GM18861 (cell line): ENCODE measurements around the gene TRAPPC12.
A peak's percentile ranks its signal among the peaks of the same experiment; 100 is the strongest.
"Not testable (repeated sequence)": the region's sequence is repeated elsewhere in the genome, so short reads cannot be mapped to it uniquely, and the experiment has no call there.

ENCODE experiments used
- ATAC-seq: cut with Tn5 transposase; IDR thresholded peaks from one replicate; pipeline ENCODE4 v1.9.1; 2021; ENCODE audit not compliant: unreplicated experiment

The TRAPPC12 gene

DNA sequence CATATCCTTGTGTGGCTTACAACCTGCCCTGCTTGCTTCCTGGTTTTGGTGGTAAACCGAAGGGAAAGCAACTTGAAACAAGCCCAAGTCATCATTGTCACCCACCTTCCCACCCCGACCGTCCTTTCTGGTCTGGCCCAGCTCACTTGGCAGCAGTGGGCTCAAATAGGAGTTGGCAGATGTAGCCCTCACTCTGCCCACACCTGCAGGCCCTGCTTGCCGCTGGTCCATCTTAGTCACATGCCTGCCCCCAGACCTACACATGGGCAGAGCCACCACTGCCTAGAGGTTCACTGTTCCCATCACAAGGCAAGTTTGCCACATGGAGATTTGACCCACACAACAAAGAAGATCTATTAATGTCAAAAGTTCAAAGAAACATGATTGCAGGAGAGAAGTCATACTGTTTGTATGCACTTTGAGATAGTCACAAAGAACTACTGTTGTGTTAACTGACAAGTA, 11.2 kb upstream of the TRAPPC12 start:
- no peak for ATAC-seq

DNA sequence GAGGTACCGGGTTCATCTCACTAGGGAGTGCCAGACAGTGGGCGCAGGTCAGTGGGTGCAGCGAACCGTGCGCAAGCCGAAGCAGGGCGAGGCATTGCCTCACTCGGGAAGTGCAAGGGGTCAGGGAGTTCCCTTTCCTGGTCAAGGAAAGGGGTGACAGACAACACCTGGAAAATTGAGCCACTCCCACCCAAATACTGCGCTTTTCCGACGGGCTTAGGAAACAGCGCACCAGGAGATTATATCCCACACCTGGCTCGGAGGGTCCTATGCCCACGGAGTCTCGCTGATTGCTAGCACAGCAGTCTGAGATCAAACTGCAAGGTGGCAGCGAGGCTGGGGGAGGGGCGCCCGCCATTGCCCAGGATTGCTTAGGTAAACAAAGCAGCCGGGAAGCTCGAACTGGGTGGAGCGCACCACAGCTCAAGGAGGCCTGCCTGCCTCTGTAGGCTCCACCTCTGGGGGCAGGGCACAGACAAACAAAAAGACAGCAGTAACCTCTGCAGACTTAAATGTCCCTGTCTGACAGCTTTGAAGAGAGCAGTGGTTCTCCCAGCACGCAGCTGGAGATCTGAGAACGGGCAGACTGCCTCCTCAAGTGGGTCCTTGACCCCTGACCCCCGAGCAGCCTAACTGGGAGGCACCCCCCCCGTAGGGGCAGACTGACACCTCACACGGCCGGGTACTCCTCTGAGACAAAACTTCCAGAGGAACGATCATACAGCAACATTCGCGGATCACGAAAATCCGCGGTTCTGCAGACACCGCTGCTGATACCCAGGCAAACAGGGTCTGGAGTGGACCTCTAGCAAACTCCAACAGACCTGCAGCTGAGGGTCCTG, 9.9 kb upstream of the TRAPPC12 start:
- ATAC-seq = not testable (repeated sequence)

DNA sequence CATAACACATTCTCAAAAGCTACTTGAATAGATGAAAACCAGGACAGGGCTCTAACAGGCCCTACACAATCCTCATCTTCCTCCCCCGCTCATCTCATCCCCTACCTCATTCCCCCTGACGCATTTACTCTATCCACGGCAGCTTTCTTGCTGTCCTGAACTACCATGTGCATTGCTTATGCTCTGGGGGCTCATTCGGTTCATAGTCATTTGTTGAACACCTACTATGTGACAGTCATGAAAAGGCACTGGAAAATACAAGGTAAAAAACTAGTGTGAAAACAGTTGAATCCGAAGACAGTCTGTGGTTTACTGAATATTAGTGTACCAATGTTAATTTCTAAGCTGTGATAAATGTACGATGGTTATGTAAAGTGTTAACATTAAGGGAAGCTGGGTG, 2.7 kb upstream of the TRAPPC12 start:
- ATAC-seq = no peak

DNA sequence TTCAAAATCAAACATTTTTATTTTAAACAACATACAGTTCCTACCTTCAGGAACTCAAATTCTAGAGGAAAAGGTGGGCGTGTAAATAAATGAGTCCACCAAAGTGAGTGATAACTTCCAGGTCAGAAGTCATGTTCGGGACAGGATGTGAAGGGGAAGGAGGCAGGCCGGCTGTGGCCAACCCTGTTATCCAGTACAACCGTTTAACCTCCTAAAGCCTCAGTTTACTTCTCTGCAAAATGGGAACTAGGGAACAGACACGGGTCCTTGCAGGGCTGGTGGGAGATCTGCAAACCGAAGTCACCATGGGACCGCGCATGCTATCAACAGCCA, 2.2 kb upstream of the TRAPPC12 start:
- ATAC-seq = no peak

DNA sequence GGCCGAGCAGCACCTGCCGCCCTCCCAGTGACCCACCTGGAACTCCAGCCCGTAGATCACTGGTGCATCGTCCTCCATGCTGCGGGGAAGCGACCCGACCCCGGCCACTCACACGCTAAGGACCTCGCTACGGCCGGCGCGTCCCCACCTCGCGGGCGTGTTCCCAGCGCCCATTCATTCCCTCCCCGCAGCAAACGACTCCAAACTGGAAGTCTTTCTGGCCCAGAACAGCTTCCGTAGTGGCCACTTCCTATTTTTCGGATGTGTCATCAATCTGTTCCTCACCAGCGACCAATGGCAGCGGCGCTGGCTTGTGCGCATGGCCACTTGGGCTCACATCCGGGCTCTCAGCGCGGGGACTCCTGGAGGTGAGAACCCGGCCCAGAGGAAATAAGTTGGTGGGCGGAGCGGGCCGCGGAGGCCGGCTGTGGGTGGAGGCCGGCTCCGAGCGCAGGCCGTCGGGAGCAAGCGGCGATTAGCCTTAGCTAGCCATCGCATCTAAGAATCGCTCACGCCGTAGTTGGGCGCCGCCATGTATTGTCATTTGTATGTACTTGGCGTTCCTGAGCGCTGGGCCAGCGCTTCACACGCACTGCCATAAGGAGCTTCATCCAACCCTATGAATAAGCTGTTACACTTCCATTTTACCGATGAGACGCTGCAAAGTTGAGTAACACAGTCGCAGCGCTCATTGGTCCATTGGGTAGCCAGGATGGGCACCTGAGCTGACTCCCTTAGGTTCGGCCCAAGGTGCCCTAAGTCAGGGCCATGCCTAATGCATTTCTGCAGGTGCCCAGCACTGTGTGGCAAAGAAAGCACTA, 1.7 kb upstream of the TRAPPC12 start, which contains the start of gene EIPR1:
EIPR1 (minus strand) TSS at position 207 of the 821 bp plus-strand sequence; CDS start at position 78, 129 bp downstream.
- peak; percentile 81 for ATAC-seq

DNA sequence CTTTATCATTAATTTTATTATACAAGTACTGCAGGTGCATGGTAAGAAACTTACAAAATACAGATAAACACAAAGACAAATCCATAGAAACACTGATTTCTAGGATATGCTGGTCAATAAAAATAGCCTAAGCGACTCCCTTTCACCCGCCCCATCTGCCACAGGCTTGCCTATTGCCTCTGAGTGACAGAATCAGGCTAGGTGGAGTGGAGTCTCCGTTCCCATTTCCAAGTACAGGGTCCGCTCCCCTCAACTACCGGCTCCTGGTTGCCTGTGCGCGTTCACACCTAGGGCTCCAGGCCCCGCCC, 201 bp upstream of the TRAPPC12 start:
- ATAC-seq = no peak

DNA sequence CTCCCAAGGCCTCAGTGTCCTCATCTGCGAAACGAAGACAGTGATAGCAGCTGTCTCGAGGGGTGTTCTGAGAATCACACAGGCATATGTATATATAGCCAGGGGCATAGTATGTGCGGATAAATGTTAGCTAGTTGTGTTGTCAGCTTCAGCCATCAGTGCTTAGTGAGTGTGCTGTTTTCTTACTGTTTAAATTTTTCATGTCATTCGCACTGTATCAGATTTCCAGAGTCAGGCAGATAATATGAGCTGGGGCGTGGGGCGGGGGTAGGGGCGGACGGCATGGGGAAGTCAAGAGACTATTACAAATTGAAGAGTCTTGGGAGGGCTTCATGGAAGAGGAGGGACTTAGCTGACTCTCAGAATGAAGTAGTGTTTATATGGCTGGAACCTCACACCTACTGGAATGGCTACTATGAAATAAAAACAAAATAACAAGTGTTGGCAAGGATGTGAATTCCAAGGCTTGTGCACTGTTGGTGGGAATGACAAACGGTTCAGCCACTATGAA, 7.0 kb downstream of the TRAPPC12 start:
- ATAC-seq = no peak

DNA sequence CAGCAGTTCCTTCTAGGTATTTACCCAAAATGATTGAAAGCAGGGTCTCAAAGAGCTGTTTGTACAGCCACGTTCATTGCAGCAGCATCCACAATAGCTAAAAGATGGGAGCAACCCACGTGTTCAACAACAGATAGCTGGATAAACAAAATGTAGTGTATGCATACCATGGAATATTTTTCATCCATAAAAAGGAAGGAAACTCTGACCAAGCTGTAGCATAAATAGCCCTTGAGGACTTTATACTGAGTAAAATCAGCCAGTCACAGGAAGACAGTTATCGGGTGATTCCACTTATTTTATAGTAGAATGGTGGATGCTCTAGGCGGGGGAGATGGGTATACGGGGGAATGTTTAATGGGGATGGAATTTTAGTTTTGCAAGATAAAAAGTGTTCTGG, 7.5 kb downstream of the TRAPPC12 start:
- ATAC-seq = no peak

DNA sequence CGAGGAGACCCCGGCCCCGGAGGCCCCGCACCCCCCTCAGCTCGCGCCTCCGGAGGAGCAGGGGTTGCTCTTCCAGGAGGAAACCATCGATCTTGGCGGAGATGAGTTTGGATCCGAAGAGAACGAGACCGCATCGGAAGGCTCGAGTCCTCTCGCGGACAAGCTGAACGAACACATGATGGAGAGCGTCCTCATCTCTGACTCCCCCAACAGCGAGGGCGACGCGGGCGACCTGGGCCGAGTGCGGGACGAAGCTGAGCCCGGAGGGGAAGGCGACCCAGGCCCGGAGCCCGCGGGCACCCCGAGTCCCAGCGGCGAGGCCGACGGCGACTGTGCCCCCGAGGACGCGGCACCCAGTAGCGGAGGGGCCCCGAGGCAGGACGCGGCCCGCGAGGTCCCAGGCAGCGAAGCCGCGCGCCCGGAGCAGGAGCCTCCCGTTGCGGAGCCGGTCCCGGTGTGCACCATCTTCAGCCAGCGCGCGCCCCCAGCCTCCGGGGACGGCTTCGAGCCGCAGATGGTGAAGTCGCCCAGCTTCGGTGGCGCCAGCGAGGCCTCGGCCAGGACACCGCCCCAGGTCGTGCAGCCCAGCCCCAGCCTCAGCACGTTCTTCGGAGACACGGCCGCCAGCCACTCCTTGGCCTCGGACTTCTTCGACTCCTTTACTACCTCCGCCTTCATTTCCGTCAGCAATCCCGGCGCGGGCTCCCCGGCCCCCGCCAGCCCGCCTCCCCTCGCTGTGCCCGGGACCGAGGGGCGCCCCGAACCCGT, 8.3 kb downstream of the TRAPPC12 start:
- ATAC-seq = no peak

DNA sequence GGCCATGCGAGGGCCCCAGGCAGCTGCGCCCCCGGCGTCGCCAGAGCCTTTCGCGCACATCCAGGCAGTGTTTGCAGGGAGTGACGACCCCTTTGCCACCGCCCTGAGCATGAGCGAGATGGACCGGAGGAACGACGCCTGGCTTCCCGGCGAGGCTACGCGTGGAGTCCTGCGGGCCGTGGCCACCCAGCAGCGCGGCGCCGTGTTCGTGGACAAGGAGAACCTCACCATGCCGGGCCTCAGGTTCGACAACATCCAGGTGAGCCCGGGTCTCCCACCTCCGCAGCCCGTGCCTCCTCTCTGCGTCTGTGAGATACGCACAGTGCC, 8.9 kb downstream of the TRAPPC12 start:
- ATAC-seq = no peak

DNA sequence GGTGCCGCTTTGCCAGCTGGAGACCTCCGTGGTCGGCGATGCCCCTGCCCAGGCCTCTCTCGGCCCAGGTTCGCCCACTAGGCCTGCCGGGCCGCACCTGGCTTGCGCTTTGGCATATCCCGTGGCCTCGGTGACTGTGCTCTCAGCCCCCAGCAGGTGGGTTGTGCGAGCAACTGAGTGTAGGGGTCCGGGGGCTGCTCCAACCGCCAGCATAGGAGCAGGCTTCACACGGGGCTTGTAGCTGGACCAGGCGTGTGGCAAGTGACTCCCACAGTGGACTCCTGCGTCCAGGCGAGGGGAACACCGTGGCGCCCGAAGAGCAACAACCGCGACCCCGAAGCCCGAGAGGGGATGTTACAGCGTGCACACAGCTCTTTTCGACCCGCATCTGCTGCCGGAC, 9.7 kb downstream of the TRAPPC12 start:
- ATAC-seq = no peak

DNA sequence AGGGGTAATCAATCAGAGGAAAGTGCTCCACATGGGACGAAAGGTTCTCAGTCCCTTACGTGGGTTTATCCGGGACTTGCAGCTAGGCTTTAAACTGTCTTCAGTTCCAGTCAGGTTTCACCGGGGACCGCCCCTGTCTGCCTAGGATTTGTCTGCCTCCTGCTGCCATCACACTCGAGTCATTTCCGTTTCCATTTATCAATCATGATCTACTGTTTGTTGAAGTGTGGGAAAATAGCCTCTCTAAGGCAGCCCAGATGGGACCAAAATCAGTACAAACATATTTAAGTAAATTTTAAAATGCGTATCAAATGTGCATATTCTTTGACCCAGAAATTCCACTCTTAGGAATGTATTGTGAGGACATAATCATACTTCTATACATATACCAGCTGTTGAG, 10.5 kb downstream of the TRAPPC12 start:
- ATAC-seq = no peak

DNA sequence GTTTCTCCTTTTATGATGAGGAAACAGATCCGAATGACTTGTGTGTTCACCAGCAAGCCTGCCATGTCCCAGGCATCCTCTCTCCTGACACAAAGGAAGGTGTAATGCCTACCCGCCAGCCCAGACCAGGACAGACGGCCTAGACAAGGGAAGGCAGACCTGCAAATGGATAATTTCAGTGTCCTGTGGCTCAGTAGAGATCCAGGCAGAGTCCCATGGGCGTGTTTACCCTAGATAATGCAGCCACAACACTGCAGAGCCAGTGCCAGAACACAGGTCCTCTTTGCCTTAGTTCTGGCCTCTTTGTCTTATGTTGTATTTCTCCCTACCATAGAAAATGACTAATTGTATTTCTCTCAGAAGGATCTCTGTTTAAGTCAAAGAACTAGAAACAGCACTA, 12.7 kb downstream of the TRAPPC12 start:
- no peak for ATAC-seq

DNA sequence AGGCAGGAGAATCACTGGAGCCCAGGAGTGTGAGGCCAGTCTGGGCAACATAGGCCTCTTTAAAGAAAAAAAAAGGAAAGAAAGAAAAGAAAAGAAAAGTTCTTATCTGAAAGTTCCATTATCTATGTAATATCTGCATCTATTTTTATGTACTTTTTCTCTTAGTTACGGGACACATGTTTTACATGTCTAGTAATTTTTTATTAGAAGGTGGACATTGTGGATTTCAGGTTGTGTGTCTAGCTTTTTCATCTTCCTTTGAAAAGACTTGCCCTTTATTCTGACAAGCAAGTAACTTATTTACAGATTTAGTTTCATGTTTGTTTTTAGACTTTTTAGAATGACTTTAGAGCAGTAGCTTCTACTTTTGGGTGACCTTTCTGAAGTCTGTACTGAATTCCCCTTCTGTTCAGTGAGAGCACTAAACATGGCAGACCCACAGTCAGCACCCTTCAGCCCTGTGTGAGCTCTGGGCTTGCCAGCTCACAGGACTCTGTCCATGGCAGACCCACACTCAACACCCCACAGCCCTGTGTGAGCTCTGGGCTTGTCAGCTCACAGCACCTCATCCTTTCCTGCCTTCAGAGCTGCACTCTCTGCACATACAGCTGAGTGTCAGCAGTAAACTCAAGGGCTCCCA, 17.5 kb downstream of the TRAPPC12 start:
- peak; percentile 64 for ATAC-seq

DNA sequence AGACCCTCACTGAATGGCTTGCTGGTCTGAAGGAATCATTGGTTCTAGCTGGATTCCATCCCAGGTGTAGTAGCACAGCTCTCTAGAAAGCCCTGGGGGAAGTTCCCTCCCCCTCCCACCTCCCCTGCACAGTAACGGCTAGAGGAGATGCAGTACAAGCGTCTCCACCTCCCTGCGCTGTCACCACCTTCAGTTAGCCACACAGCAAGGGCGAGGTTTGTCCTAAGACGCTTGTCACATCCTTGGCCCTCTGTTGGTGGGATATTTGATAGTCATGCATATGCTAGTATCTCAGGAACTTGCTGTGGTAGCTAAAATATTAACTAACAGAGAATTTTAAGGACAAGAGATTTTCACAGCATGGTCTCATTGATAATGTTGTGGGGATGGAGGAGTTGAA, 19.4 kb downstream of the TRAPPC12 start:
- no peak for ATAC-seq

DNA sequence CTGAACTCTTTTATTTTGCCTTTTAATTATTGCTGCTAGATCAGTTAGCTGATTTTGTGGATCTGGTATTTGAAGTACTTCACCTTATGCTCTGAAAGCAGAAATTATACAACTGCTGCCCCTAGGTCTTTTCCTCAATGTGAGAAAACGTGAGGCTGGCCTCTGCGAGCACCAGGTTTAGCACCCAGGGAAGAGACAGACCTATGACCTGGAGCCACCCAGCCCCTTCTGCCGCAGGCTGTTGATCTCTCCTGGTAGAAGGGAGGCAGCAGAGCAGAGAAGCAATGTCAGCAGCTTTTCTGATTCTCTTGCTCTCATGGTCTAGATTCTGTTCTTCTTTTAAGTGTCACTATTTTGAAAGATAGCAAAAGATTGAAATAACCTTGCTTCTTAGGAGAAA, 19.9 kb downstream of the TRAPPC12 start:
- ATAC-seq = no peak

DNA sequence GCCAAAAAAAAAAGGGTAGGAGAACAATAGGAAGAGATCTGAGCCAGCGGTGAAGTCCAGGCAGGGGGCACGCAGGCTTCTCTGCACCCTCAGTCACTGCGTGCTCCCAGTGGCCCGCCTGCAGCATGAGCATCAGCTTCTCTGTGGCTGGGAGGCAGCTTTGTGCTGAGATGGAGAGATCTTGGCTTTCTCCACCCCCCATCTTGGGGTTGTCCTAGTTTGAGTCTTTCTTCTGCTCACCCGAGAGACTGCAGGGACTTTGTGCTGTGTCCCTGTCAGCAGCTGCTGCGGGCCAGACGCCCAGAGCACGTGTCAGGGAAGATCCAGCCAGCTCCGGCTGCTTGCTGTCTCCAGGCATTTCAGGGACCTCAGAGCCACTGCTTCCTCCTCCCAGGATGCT, 20.3 kb downstream of the TRAPPC12 start:
- no peak for ATAC-seq

DNA sequence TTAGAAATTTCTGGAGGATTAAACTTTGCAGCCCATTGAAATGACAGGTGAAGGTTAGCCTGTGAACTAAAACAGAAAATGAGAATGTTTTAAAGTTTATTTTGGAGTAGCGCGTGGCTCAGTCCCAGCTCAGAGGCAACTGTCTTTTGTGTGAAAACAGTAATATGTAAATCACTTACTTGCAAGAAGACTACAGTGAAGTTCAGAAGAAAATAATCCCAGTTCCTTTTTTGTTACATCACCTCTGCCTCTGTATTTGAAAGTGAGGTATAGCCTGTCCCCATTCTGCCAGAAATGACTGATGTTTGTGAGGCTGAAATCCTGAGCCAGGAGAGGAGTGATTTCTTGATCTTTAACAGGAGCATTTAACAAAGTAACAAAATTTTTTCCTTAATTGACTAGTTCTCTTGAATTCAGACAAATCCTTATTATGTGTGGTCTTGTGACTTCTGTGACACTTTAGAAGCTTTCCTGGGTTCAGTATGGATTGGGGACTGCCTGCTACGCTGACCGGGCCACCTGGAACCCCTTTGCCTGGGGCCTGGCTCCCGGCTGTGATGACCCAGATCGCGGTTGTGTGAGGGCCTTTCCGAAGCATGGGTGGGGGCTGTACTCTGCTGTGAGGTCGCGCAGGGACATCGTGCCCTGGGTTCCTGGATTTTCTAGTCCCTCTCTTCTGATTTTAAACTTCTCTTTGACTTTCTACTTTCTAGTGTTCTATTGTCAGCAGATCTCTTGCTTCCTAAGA, 24.3 kb downstream of the TRAPPC12 start:
- ATAC-seq = peak; percentile 99

DNA sequence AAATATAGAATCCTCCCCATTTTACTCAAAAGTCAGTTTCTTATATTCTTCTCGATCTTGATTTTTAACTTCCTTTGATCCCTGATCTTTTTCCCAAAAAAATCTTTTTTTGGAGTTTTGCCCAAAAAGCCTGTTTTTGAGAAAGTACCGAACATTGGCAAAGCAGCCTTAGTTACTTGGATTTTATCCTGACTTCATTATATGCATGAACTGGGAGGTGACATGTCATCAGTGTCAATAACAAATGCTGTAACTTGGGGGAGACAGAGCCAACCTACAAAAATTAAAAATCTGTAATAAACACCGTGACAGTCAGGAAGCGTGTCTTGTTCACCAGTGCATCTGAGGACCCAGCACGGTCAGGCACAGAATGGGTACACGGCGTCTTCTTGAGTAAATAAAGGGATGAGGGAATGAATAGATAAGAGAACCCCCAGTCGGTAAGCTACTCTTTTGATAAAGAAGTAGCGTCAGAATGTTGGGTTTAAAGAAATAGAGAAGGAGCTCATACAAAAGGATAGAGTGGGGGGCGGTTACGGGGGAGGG, 24.9 kb downstream of the TRAPPC12 start:
- ATAC-seq = no peak

DNA sequence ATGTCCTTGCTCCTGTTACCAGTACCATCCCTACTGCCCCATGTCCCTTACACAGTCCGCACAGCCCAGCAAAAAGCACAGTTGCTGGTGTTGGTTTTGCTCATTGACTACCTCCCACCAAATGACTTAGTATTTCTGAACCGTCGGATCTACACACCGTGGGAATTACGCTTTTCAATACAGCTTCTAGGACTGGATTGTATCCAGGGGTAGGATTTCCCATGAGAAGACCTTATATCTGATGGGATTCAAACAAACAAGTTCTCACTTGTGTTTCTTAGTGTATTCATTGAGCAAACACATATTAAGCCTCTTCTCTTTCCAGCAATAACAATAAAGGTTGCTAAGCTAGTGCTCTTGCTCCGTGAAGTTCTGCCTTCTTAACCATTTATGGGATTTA, 25.8 kb downstream of the TRAPPC12 start:
- ATAC-seq = no peak
